ENCODE measurements around the gene FSIP1. TPM values are rescaled to one million over a fixed set of nuclear protein-coding genes. Genes with fewer than 3 reads are reported as not detected.

FSIP1 gene
- total and polyA plus RNA-seq, 9 donors, result 0.13 to 6.8 (median 0.79) TPM

DNA sequence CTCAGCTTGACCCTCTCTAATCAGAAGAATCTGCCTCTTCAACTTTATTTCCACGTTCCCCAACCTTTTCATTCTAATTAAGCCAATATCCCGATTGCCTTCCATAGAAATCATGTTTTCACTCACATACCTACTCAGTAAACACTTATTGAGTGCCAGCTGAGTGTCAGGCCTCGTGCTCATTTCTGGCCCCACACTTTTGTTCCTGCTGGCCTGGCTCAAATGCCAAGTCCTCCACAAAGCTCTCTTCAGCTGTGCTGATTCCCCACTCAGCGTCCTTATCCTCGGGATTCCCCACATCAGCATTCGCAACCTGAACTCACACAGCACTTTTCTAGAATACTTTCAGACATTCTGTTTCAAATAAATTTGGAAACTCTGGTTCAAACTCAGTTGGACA, 132.9 kb downstream of the FSIP1 start:
- TF ChIP-seq, protein P1, sequence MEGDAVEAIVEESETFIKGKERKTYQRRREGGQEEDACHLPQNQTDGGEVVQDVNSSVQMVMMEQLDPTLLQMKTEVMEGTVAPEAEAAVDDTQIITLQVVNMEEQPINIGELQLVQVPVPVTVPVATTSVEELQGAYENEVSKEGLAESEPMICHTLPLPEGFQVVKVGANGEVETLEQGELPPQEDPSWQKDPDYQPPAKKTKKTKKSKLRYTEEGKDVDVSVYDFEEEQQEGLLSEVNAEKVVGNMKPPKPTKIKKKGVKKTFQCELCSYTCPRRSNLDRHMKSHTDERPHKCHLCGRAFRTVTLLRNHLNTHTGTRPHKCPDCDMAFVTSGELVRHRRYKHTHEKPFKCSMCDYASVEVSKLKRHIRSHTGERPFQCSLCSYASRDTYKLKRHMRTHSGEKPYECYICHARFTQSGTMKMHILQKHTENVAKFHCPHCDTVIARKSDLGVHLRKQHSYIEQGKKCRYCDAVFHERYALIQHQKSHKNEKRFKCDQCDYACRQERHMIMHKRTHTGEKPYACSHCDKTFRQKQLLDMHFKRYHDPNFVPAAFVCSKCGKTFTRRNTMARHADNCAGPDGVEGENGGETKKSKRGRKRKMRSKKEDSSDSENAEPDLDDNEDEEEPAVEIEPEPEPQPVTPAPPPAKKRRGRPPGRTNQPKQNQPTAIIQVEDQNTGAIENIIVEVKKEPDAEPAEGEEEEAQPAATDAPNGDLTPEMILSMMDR (IDR thresholded peaks at IDR 0.05), result no peak
- no peak for TF ChIP-seq POLR2A (IDR thresholded peaks at IDR 0.05)
- no peak for TF ChIP-seq EP300 (IDR thresholded peaks at IDR 0.05)
- Histone ChIP-seq H3K36me3 (no peaks in the 10 kb centered on the region), H3K4me1 (ENCODE audit: insufficient read depth) (no peaks in the 10 kb centered on the region), H3K27me3 (no peaks in the 10 kb centered on the region), H3K9me3 (no peaks in the 10 kb centered on the region), H3K4me3 (no peak overlapping the region), H3K27ac (no peak overlapping the region)
- 86 to 89% (median 87%) methylated on average over 6 of the region's 6 CpGs for WGBS, 3 donors
- DNase-seq, result no peak
- intact Hi-C loops (cut with DNase I), result no loop called here

- H3K27me3 ChIP-seq, result no peaks in the 10 kb centered on the region
- no peak for DNase-seq
- H3K9me3 ChIP-seq, result no peaks in the 10 kb centered on the region
- TF ChIP-seq EP300 (IDR thresholded peaks at IDR 0.05) (no peak), POLR2A (IDR thresholded peaks at IDR 0.05) (no peak)
- TF ChIP-seq, protein P1 (IDR thresholded peaks at IDR 0.05), result no peak
- no peaks in the 10 kb centered on the region for H3K4me1 ChIP-seq (ENCODE audit: insufficient read depth)
- 94 to 99% (median 99%) methylated on average over 5 of the region's 5 CpGs for WGBS, 3 donors
- H3K36me3 ChIP-seq, result no peaks in the 10 kb centered on the region
- no peak overlapping the region for H3K27ac ChIP-seq
- intact Hi-C loops (cut with DNase I), result no loop called here
- no peak overlapping the region for H3K4me3 ChIP-seq
These were observed 136.2 kb downstream of the FSIP1 start for GRCh38 chr15:39646425-39646824.

DNA sequence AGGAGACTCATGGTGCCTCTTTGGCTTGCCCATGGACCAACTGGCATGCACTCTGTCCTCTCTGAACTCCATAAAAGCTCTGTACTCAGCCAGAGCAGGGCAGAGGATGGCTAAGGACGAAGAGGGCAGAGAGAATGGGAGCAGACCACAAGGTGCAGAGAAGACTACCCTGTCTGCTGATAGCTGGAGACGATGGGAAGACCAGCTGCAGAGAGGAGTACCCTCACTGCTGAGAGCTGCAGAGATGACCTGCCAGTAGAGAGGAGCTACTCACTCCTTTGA, 136.7 kb downstream of the FSIP1 start:
- no peak for DNase-seq
- no peak overlapping the region for H3K4me3 ChIP-seq
- H3K27me3 ChIP-seq, result no peaks in the 10 kb centered on the region
- intact Hi-C loops (cut with DNase I), result no loop called here
- 88 to 95% (median 95%) methylated on average over 2 of the region's 2 CpGs for WGBS, 3 donors
- no peaks in the 10 kb centered on the region for H3K4me1 ChIP-seq (ENCODE audit: insufficient read depth)
- no peaks in the 10 kb centered on the region for H3K36me3 ChIP-seq
- no peak overlapping the region for H3K27ac ChIP-seq
- TF ChIP-seq, protein P1 (IDR thresholded peaks at IDR 0.05), result no peak
- no peak for TF ChIP-seq EP300 (IDR thresholded peaks at IDR 0.05)
- TF ChIP-seq POLR2A (IDR thresholded peaks at IDR 0.05), result no peak
- H3K9me3 ChIP-seq, result no peaks in the 10 kb centered on the region

- Histone ChIP-seq H3K4me1 (ENCODE audit: insufficient read depth) (no peaks in the 10 kb centered on the region), H3K4me3 (no peak overlapping the region), H3K27ac (no peak overlapping the region), H3K36me3 (no peaks in the 10 kb centered on the region), H3K27me3 (no peaks in the 10 kb centered on the region), H3K9me3 (no peaks in the 10 kb centered on the region)
- 81 to 86% (median 81%) methylated on average over 16 to 20 of the region's 20 CpGs for WGBS, 3 donors
- intact Hi-C loops (cut with DNase I), result no loop called here
- DNase-seq, result no peak
- TF ChIP-seq EP300 (IDR thresholded peaks at IDR 0.05) (no peak), POLR2A (IDR thresholded peaks at IDR 0.05) (no peak)
- TF ChIP-seq, protein P1 (IDR thresholded peaks at IDR 0.05), result no peak
These were observed 137.3 kb downstream of the FSIP1 start for GRCh38 chr15:39645138-39645975.

Data from ovary (tissue), 9 donors.